HG03342 (cell line): ENCODE measurements around the gene NYNRIN.
"Not testable (repeated sequence)": the region's sequence is repeated elsewhere in the genome, so short reads cannot be mapped to it uniquely, and the experiment has no call there.

Experiments used
- ATAC-seq: cut with Tn5 transposase; IDR thresholded peaks from one replicate; pipeline ENCODE4 v1.9.1; 2021; ENCODE audit warnings: mild to moderate bottlenecking, moderate library complexity; ENCODE audit not compliant: unreplicated experiment

NYNRIN gene

DNA sequence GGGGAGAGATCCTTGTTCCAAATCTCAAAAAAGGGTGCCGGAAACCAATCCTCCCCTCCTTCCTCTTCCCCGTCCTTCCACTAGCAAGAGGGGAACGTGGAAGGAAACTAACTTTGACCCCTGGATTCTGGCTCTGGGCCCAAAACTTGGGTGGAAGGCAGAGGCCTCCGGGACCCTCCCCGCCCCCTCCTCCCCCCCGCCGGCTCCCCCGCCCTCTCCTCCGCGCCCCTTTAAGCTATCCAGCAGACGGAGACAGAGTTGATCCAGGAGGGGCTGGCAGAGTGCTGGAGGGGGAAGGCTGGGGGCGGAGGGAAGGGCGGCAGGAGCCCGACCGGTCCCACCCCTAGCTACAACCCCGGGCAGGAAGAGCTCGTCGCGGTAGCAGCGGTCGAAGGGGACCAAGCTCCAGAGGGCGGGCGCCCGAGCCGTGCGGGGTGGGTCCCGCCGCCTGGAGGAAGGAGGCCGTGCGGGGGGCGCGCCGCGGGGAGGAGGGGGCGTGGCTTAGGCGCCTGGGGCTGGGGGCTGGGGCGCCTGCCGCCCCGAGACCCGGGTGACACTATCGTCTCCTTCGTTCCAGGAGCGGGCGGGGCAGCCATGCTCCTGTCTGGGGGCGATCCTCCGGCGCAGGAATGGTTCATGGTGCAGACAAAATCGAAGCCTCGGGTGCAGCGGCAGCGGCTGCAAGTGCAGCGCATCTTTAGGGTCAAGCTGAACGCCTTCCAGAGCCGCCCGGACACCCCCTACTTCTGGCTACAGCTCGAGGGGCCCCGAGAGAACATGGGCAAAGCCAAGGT, at the start of gene NYNRIN:
NYNRIN (plus strand) TSS at position 351 of the 794 bp plus-strand sequence; CDS start at position 595, 244 bp downstream.
- no peak for ATAC-seq

- ATAC-seq, result no peak
These were observed 49.1 kb upstream of the NYNRIN start for GRCh38 chr14:24349742-24350141.

- no peak for ATAC-seq
These were observed 47.3 kb upstream of the NYNRIN start for GRCh38 chr14:24351517-24351916.

GRCh38 chr14:24353559-24354481, 45.0 kb upstream of the NYNRIN start:
- ATAC-seq, result no peak

GRCh38 chr14:24354482-24354825, 44.3 kb upstream of the NYNRIN start:
- not testable (repeated sequence) for ATAC-seq

DNA sequence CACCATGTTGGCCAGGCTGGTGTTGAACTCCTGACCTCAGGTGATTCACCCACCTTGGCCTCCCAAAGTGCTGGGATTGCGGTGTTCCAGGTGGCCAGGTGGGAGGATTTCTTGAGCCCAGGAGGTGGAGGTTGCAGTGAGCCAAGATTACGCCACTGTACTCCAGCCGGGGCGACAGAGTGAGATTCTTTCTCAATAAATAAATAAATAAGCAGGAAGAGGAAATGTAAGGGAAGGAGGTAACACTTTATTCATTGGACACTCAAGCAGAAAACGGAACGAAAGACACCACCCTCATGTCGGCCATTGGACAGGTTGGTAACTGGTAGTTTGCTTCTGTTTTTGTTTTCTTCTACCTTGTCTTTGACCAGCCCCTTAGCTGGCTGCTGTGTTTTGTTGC, 43.8 kb upstream of the NYNRIN start:
- ATAC-seq, result no peak

DNA sequence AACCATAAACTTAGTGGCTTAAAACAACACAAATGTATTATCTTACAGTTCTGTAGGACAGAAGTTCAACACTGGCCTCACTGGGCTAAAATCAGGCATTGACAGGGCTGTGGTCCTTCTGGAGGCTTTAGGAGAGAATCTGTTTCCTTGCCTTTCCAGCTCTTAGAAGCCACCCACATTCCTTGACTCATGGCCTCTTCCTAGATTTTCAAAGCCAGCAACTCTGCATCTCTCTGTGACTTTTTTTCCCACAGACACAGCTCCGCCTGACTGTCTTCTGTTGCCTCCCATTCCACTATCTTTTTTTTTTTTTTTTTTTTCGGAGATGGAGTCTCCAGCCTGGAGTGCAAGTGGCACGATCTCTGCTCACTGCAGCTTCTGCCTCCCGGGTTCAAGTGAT, 42.6 kb upstream of the NYNRIN start:
- no peak for ATAC-seq

GRCh38 chr14:24360281-24360680, 38.5 kb upstream of the NYNRIN start:
- no peak for ATAC-seq

- ATAC-seq, result no peak
These were observed 37.5 kb upstream of the NYNRIN start for GRCh38 chr14:24361326-24361725.

DNA sequence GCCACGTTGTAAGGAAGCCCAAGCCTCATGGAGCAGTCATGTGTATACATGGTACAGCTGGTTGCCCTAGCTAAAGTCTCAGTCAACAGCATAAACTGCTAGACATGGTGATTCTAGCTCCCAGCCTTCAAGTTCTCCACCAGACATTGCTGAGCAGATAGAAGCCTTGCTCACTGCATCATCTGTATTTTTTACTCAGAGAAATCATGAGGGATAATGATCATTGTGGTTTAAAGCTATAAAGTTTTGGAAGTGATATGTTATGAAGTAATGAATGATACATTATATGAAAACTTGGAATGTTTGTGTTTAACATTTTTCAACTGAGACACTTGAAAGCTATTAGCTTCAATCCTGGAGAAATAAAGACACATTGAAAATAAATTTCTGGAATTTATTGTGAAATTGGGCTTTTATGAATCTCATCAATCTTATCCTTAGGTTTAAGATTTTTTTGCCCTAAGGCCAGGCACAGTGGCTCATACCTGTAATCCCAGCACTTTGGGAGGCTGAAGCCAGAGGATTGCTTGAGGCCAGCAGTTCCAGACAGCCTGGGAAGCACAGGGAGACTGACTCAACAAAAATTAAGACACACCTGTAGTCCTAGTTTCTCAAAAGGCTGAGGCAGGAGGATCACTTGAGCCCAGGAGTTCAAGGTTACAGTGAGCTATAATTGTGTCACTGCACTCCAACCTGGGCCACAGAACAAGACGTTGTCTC, 36.4 kb upstream of the NYNRIN start:
- no peak for ATAC-seq

DNA sequence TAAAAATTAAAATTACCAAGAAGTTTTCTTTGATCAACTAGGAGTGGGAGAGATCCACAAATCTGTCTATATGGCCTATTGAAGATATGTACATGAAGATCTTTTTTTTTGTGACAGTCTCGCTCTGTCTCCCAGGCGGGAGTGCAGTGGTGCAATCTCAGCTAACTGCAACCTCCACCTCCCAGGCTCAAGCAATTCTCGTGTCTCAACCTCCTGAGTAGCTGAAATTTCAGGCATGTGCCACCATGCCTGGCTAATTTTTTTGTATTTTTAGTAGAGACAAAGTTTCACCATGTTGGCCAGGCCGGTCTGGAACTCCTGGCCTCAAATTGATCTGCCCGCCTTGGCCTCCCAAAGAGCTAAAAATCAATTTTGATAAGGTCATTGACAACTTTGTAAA, 35.4 kb upstream of the NYNRIN start:
- no peak for ATAC-seq

DNA sequence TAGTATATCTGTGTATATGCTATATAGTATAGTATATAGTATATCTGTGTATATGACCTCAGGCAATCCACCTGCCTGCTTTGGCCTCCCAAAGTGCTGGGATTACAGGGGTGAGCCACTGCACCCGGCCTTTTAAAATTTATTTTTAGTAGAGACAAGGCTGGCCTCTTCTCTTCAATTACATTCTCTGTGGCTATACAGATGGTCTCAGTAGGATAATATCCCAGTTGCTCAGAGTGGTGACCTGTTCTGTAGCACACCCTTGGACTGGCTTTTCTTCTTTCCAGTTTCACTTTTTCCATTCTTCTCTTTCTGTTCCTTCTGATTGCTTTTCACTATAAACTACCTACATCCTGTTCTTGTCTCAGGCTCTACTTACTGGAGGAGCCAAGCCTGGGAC, 34.0 kb upstream of the NYNRIN start:
- no peak for ATAC-seq

- ATAC-seq, result no peak
These were observed 33.0 kb upstream of the NYNRIN start for GRCh38 chr14:24365600-24366412.

DNA sequence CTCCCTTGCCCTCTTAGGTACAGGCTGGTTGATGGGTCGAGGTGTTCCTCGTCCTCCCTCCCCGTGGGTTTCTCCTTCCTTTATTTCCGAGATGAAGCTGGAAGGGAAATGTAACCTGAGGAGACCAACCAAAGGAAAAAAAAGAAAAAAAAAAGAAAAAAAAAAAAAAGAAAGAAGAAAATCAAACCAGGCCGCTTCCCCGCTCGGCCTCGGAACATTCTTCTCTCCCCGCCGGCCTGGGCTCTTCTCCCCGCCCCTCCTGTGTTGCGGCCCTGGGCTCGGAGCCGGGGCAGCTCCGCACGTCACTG, 32.4 kb upstream of the NYNRIN start:
- ATAC-seq, result no peak

DNA sequence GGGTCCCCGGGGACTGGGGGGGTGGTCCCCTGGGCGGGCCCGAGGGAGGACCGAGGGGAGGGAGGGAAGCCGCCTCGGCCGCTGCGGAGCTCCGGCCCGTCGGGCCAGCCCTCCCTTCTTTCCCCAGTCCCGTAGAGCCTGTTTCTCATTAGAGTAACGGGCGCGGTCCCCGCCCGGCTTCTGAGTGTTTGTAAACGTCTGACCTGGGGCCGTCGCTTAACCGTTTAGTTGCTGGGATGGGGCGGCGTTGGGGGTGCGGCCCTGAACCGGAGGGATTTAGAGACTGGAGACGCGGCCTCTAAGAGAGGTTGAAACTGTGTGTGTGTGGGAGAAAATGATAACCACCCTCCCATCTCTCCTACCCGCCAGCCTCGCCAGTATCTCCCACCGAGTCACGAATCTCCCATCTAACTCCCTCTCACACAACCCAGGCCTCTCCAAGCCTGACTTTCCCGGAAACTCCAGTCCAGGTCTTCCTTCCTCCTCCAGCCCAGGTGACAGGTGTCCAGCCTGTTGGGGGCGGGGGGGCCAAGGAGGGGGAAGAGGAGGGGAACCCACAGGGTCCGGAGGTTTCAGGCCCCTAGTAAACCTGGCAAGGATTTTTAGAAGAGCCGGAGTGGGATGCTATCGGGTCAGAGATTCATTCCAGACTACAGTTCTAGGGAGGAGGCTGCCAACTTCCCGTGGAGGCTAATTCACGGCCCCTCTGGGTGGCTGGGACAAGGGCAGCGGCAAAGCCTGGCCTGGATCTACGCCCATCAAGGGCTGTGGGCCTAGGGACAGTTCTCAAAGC, 31.9 kb upstream of the NYNRIN start:
- ATAC-seq, result peak; percentile 57

DNA sequence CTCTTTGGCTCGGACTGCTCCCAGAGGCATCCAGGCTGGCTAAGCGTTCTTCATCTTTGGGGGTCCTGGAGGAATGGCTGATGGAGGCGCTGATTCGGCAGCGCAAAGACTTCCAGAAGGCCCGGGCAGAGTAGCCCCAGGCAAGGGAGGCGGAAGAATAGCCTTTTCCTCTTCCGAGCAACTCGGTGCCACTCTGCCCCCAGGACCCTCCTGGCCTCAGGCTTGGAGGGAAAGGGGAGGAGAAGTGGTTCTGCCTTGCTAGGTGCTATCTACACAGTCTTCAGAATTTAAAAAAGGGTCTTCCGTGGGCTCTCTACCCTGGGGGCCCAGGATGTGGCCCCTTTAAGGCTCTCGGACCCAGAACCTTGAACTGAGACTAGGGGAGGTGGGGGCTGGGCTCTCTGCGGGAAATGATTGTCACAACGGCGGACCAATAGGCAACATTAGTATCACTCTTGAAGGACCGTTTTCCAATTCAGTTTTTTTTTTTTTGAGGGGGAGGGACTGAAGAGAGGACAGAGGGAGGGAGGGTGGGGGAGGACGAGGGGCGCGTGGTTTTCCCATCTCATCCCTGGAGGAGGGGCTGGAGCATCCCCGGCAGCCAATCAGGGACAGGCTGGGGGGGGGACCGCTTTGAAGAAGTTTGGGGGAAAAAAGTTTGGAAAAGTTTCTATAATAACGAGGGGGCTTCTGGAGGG, 31.1 kb upstream of the NYNRIN start, which contains the start of gene NFATC4:
NFATC4 (plus strand) TSS at position 671 of the 698 bp plus-strand sequence. CDS start 157 bp downstream, outside the sequence.
- ATAC-seq, result peak; percentile 26

GRCh38 chr14:24368212-24368561, 30.6 kb upstream of the NYNRIN start:
- no peak for ATAC-seq

- ATAC-seq, result no peak
These were observed 30.1 kb upstream of the NYNRIN start for GRCh38 chr14:24368562-24369252.

GRCh38 chr14:24369463-24369862, 29.3 kb upstream of the NYNRIN start:
- ATAC-seq, result no peak
